Prostate gland (tissue), 2 donors: ENCODE measurements around the gene THRB.

Experiments used
- POLR2A ChIP-seq: fragments of 450-650 bp; IDR thresholded peaks from one replicate; pipeline ENCODE4 v1.6.1; 2016; ENCODE audit warnings: antibody characterized with exemption, mild to moderate bottlenecking
- TF ChIP-seq, protein P1 (sequence below), 4 experiments: fragments of 200-600 bp in 2 of 4; fragments of 450-650 bp in 2 of 4; sonication (generic) in 2 of 4; IDR thresholded peaks; 1 replicate in 3 of 4; 2 replicates in 1 of 4; pipeline ENCODE4 v1.5.1; 2016 to 2019; ENCODE audit warnings: antibody characterized with exemption in 4 of 4, mild to moderate bottlenecking in 2 of 4, moderate library complexity in 2 of 4

DNA sequence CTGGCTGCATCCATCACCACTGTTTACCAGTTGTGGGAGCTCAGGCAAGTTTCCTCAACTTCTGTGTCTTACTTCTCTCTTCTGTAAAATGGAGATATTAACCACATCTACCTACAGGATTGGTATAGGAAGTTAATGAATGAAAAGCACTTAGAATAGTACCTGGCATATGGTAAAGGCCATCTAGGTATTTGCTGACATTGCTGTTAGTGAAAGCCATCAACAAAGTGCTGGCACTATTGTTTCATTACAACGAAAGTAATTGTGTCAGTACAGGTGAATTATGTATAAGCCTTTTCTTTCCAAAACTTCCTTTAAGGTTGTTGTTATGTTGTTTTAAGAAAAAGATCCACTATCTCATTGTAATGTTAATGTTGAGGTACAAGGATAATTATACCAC is 352.5 kb downstream of the THRB start:
- TF ChIP-seq, protein P1, sequence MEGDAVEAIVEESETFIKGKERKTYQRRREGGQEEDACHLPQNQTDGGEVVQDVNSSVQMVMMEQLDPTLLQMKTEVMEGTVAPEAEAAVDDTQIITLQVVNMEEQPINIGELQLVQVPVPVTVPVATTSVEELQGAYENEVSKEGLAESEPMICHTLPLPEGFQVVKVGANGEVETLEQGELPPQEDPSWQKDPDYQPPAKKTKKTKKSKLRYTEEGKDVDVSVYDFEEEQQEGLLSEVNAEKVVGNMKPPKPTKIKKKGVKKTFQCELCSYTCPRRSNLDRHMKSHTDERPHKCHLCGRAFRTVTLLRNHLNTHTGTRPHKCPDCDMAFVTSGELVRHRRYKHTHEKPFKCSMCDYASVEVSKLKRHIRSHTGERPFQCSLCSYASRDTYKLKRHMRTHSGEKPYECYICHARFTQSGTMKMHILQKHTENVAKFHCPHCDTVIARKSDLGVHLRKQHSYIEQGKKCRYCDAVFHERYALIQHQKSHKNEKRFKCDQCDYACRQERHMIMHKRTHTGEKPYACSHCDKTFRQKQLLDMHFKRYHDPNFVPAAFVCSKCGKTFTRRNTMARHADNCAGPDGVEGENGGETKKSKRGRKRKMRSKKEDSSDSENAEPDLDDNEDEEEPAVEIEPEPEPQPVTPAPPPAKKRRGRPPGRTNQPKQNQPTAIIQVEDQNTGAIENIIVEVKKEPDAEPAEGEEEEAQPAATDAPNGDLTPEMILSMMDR (IDR thresholded peaks at IDR 0.05) = no peak
- TF ChIP-seq POLR2A = no peak
